Lung (tissue), 12 donors: Measurements from ENCODE around the gene SPATS2. TPM values are rescaled to one million over a fixed set of nuclear protein-coding genes. Genes with fewer than 3 reads are reported as not detected.
"Not testable (repeated sequence)": the region's sequence is repeated elsewhere in the genome, so short reads cannot be mapped to it uniquely, and the experiment has no call there.

Source experiments
- ATAC-seq: fragments of 200-7000 bp; cut with Tn5 transposase; one replicate; pipeline ENCODE4 v1.9.1; 2020; ENCODE audit warnings: moderate number of reproducible peaks; ENCODE audit not compliant: insufficient read depth, low FRiP score
- DNase-seq, 3 donors: peaks; one replicate each; pipeline ENCODE4 v3.0.0-alpha.2; 2013 to 2017
- H3K27ac ChIP-seq, 2 donors: one replicate each; pipeline ENCODE4 v1.5.1; 2013; ENCODE audit warnings: mild to moderate bottlenecking in 2 of 2, moderate library complexity in 2 of 2, control low read depth in 1 of 2, inconsistent platforms in 1 of 2, low read depth in 1 of 2, low read length in 1 of 2
- H3K27me3 ChIP-seq, 3 donors: one replicate each; pipeline ENCODE4 v1.5.1; 2013; ENCODE audit warnings: low read length in 2 of 3; ENCODE audit not compliant: control insufficient read depth in 3 of 3, insufficient read depth in 3 of 3
- H3K36me3 ChIP-seq, 4 donors: one replicate each; pipeline ENCODE4 v1.5.1; 2013; ENCODE audit warnings: low read length in 4 of 4, mild to moderate bottlenecking in 1 of 4, moderate library complexity in 1 of 4; ENCODE audit not compliant: control insufficient read depth in 4 of 4, insufficient read depth in 4 of 4
- H3K4me1 ChIP-seq, 5 donors: one replicate each; pipeline ENCODE4 v1.5.1; 2013; ENCODE audit warnings: low read length in 5 of 5, mild to moderate bottlenecking in 2 of 5, moderate library complexity in 1 of 5; ENCODE audit not compliant: control insufficient read depth in 5 of 5, insufficient read depth in 5 of 5
- H3K4me3 ChIP-seq: one replicate; pipeline ENCODE4 v1.5.1; 2013; ENCODE audit warnings: mild to moderate bottlenecking, control low read depth, moderate library complexity
- H3K9ac ChIP-seq, 2 donors: one replicate each; pipeline ENCODE4 v1.5.1; 2013; ENCODE audit warnings: low read length in 2 of 2, control low read depth in 1 of 2; ENCODE audit not compliant: insufficient read depth in 1 of 2
- H3K9me3 ChIP-seq, 4 donors: one replicate each; pipeline ENCODE4 v1.5.1; 2013; ENCODE audit warnings: low read length in 3 of 4, mild to moderate bottlenecking in 1 of 4, moderate library complexity in 1 of 4; ENCODE audit not compliant: control insufficient read depth in 4 of 4, insufficient read depth in 3 of 4
- WGBS, 2 donors: extraction: QIAGEN DNeasy Blood & Tissue Kit; methylation state at CpG; one replicate each; pipeline ENCODE4 v1.1.7; 2013; 5-methylcytosine and 5-hydroxymethylcytosine counted together
- polyA plus RNA-seq, 2 donors: library from polyadenylated mRNA; stranded (reverse); fragments of 200-250 nt; gene quantifications; one replicate each; pipeline ENCODE4 v1.2.1, GENCODE V29; 2013
- total RNA-seq, 2 donors: library from RNA; depleted of rRNA in 1 of 2; stranded (reverse); fragments of >200 nt in 1 of 2; gene quantifications; one replicate each; pipeline ENCODE4 v1.2.1, GENCODE V29; 2014 to 2021
- TF ChIP-seq, protein P1 (sequence below): IDR thresholded peaks from 2 replicates; pipeline ENCODE4 v1.5.1; 2012; ENCODE audit warnings: mild to moderate bottlenecking; ENCODE audit errors: control extremely low read depth, extremely low read depth
- donor health status: control.
- donor health status: control.
- donor health status: Bipolar disorder and iron deficiency.
- donor health status: healthy.
- donor health status: DM: yes; HTN: yes; CAD: no.

SPATS2 gene
- total and polyA plus RNA-seq, 4 donors = 6.6 to 48.8 (median 10.0) TPM

DNA sequence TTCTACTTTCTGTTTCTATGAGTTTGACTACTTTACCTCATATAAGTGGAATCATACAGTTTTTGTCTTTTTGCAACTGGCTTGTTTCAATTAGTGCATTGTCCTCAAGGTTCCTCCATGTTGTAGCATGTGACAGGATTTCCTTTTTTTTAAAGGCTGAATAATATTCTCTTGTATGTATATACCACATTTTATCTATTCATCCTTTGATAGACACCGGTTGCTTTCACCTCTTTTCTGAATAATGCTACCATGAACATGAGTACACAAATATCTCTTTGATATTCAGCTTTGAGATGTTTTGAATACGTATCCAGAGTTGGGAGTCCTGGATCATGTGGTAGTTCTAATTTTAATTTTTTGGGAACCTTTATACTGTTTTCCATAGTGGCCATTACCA is 65.4 kb downstream of the SPATS2 start:
- no peak overlapping the region for H3K9ac ChIP-seq
- DNase-seq (no peak), ATAC-seq (no peak)
- no peaks in the 10 kb centered on the region for H3K9me3 ChIP-seq
- H3K4me3 ChIP-seq = no peak overlapping the region
- H3K36me3 ChIP-seq = no peaks in the 10 kb centered on the region
- TF ChIP-seq, protein P1, sequence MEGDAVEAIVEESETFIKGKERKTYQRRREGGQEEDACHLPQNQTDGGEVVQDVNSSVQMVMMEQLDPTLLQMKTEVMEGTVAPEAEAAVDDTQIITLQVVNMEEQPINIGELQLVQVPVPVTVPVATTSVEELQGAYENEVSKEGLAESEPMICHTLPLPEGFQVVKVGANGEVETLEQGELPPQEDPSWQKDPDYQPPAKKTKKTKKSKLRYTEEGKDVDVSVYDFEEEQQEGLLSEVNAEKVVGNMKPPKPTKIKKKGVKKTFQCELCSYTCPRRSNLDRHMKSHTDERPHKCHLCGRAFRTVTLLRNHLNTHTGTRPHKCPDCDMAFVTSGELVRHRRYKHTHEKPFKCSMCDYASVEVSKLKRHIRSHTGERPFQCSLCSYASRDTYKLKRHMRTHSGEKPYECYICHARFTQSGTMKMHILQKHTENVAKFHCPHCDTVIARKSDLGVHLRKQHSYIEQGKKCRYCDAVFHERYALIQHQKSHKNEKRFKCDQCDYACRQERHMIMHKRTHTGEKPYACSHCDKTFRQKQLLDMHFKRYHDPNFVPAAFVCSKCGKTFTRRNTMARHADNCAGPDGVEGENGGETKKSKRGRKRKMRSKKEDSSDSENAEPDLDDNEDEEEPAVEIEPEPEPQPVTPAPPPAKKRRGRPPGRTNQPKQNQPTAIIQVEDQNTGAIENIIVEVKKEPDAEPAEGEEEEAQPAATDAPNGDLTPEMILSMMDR = no peak
- H3K4me1 ChIP-seq = no peaks in the 10 kb centered on the region
- H3K27me3 ChIP-seq = no peaks in the 10 kb centered on the region
- no peak overlapping the region for H3K27ac ChIP-seq
- 87 to 92% methylated on average over 2 of the region's 2 CpGs for whole genome bisulfite sequencing, 2 donors

DNA sequence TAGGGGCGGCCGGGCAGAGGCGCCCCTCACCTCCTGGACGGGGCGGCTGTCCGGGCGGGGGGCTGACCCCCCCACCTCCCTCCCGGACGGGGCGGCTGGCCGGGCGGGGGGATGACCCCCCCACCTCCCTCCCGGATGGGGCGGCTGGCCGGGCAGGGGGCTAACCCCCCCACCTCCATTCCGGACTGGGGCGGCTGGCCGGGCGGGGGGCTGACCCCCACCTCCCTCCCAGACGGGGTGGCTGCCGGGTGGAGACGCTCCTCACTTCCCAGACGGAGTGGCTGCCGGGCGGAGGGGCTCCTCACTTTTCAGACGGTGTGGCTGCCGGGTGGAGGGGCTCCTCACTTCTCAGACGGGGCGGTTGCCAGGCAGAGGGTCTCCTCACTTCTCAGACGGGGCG is 69.5 kb downstream of the SPATS2 start:
- 93 to 98% methylated on average over 8 to 29 of the region's 31 CpGs for WGBS, 2 donors
- DNase-seq, H3K27me3 ChIP-seq, H3K36me3 ChIP-seq, H3K9ac ChIP-seq, H3K4me3 ChIP-seq, H3K4me1 ChIP-seq, H3K27ac ChIP-seq, ATAC-seq, H3K9me3 ChIP-seq: not testable (repeated sequence)

DNA sequence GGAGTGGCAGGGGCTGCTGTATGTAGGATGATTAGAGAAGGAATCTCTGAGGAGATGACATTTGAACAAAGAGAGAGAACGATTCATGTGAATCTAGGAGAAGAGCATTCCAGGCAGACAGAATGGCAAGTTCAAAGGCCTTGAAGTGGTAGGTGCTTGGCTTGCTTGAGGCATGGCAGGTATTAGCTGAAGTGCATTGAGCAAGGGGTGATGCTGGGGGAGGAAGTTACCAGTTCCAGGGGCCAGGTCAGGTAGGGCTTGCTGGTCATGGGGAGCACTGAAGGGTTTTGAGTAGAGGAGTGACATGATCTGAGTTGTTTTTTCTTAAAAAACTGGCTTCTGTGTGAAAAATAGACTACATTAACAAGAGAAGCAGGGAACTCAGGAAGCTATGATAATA is 71.8 kb downstream of the SPATS2 start:
- Histone ChIP-seq H3K36me3 (peaks cover 0 to 5% (median 0%) of the 10 kb centered on the region in 4 donors), H3K27ac (no peak overlapping the region), H3K9ac (no peak overlapping the region), H3K27me3 (no peaks in the 10 kb centered on the region), H3K4me1 (no peaks in the 10 kb centered on the region), H3K4me3 (no peak overlapping the region), H3K9me3 (no peaks in the 10 kb centered on the region)
- peak in 1 of 3 donors; percentile 17 for DNase-seq
- TF ChIP-seq, protein P1 = no peak
- ATAC-seq = no peak
- WGBS, 2 donors = 63 to 100% methylated on average over 1 of the region's 1 CpG

DNA sequence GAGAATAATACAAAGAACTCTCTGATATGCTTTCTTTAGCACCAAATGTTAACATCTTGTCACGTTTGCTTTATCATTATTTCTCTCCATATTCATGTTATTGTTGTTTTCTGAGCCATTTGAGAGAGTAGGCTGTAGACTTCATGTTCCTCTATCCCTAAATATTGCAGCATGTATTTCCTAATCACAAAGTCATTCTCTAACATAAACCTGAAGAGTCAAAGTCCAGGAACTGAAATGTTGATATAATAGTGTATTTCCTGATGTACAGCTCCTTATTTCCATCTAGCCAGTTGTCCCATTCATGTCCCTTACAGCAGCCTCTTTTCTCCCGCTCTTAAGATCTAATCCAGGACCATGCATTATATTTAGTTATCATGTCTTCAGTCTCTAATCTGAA is 72.8 kb downstream of the SPATS2 start:
- Histone ChIP-seq H3K27ac (no peak overlapping the region), H3K36me3 (peaks cover 0 to 5% (median 0%) of the 10 kb centered on the region in 4 donors), H3K4me1 (no peaks in the 10 kb centered on the region), H3K27me3 (no peaks in the 10 kb centered on the region), H3K9ac (no peak overlapping the region), H3K4me3 (no peak overlapping the region), H3K9me3 (no peaks in the 10 kb centered on the region)
- DNase-seq (no peak), ATAC-seq (no peak)
- 66 to 82% methylated on average over 2 of the region's 2 CpGs for WGBS, 2 donors
- TF ChIP-seq, protein P1 = no peak
